HEK293 (cell line): Measurements from ENCODE around the gene LRRN1.

Experiments used
- CTCF ChIA-PET: fragments of 350-600 bp; formaldehyde crosslinking; extraction: SDS; loops from one replicate; lab custom pipeline; 2021; ENCODE audit warnings: antibody characterized with exemption; lab: Yijun Ruan, JAX
- POLR2A ChIA-PET: fragments of 300-600 bp; formaldehyde crosslinking; extraction: SDS; loops from one replicate; lab custom pipeline; 2020; ENCODE audit warnings: antibody characterized with exemption, inconsistent platforms; lab: Yijun Ruan, JAX
- H3K27ac ChIP-seq: fragments of 200-500 bp; sonication (Bioruptor generic); 2 replicates; pipeline ENCODE4 v1.5.1; 2014; ENCODE audit warnings: low read depth, low read length, control low read depth, inconsistent platforms; ENCODE audit errors: extremely low read depth
- H3K36me3 ChIP-seq, 2 experiments: fragments of 200-500 bp in 1 of 2; sonication (Bioruptor generic) in 1 of 2; 1 replicate in 1 of 2; 2 replicates in 1 of 2; pipeline ENCODE4 v1.5.1; 2014 to 2017; ENCODE audit warnings: inconsistent platforms in 2 of 2, low read length in 2 of 2; ENCODE audit not compliant: control insufficient read depth in 2 of 2, insufficient read depth in 1 of 2
- H3K4me1 ChIP-seq: fragments of 200-500 bp; sonication (Bioruptor generic); 2 replicates; pipeline ENCODE4 v1.5.1; 2014; ENCODE audit warnings: mild to moderate bottlenecking, low read length, inconsistent platforms; ENCODE audit not compliant: control insufficient read depth, insufficient read depth
- H3K4me3 ChIP-seq: 2 replicates; pipeline ENCODE4 v1.5.1; 2011; ENCODE audit warnings: low read depth, mild to moderate bottlenecking, control low read depth, low read length, moderate library complexity
- H3K9me3 ChIP-seq: fragments of 200-500 bp; sonication (Bioruptor generic); 2 replicates; pipeline ENCODE4 v1.5.1; 2014; ENCODE audit warnings: low read depth, low read length, inconsistent platforms; ENCODE audit not compliant: control insufficient read depth, insufficient read depth
- BCL11B ChIP-seq: fragments of 450-650 bp; formaldehyde crosslinking; IDR thresholded peaks from 2 replicates; pipeline ENCODE4 v1.5.1; 2016; ENCODE audit warnings: low read depth, missing biosample characterization, missing genetic modification characterization
- EGR2 ChIP-seq: fragments of 450-650 bp; formaldehyde crosslinking; IDR thresholded peaks from 2 replicates; pipeline ENCODE4 v1.5.1; 2016; ENCODE audit warnings: low read depth, missing biosample characterization, missing genetic modification characterization
- GLI4 ChIP-seq: fragments of 450-650 bp; formaldehyde crosslinking; IDR thresholded peaks from 2 replicates; pipeline ENCODE4 v1.5.1; 2016; ENCODE audit warnings: missing biosample characterization, missing genetic modification characterization
- KLF1 ChIP-seq: fragments of 450-650 bp; formaldehyde crosslinking; IDR thresholded peaks from 2 replicates; pipeline ENCODE4 v1.5.1; 2016; ENCODE audit warnings: missing biosample characterization, missing genetic modification characterization
- MYNN ChIP-seq: fragments of 450-650 bp; formaldehyde crosslinking; IDR thresholded peaks from 2 replicates; pipeline ENCODE4 v1.5.1; 2016; ENCODE audit warnings: missing biosample characterization, missing genetic modification characterization, borderline replicate concordance
- TRIM28 ChIP-seq: IDR thresholded peaks from 2 replicates; pipeline ENCODE4 v1.6.1; 2011; ENCODE audit warnings: low read length, control low read depth, borderline replicate concordance
- ZBTB20 ChIP-seq: fragments of 450-650 bp; formaldehyde crosslinking; IDR thresholded peaks from 2 replicates; pipeline ENCODE4 v1.5.1; 2016; ENCODE audit warnings: missing biosample characterization, missing genetic modification characterization
- ZNF132 ChIP-seq: fragments of 450-650 bp; formaldehyde crosslinking; IDR thresholded peaks from 2 replicates; pipeline ENCODE4 v1.5.1; 2017; ENCODE audit warnings: missing biosample characterization, missing genetic modification characterization, borderline replicate concordance
- ZNF138 ChIP-seq: fragments of 450-650 bp; formaldehyde crosslinking; IDR thresholded peaks from 2 replicates; pipeline ENCODE4 v1.5.1; 2016; ENCODE audit warnings: missing biosample characterization, missing genetic modification characterization, borderline replicate concordance
- ZNF211 ChIP-seq: fragments of 450-650 bp; formaldehyde crosslinking; IDR thresholded peaks from 2 replicates; pipeline ENCODE4 v1.5.1; 2016; ENCODE audit warnings: low read depth, missing biosample characterization, missing genetic modification characterization
- ZNF354C ChIP-seq: fragments of 450-650 bp; formaldehyde crosslinking; IDR thresholded peaks from 2 replicates; pipeline ENCODE4 v1.5.1; 2016; ENCODE audit warnings: missing biosample characterization, missing genetic modification characterization, low read depth, borderline replicate concordance
- ZNF391 ChIP-seq: fragments of 450-650 bp; formaldehyde crosslinking; IDR thresholded peaks from 2 replicates; pipeline ENCODE4 v1.5.1; 2016; ENCODE audit warnings: low read depth, missing biosample characterization, missing genetic modification characterization, borderline replicate concordance
- ZNF426 ChIP-seq: fragments of 450-650 bp; formaldehyde crosslinking; IDR thresholded peaks from 2 replicates; pipeline ENCODE4 v1.5.1; 2017; ENCODE audit warnings: missing biosample characterization, missing genetic modification characterization, mild to moderate bottlenecking, inconsistent platforms, moderate library complexity
- ZNF433 ChIP-seq: fragments of 450-650 bp; formaldehyde crosslinking; IDR thresholded peaks from 2 replicates; pipeline ENCODE4 v1.5.1; 2016; ENCODE audit warnings: missing biosample characterization, missing genetic modification characterization, low read depth
- ZNF521 ChIP-seq: fragments of 450-650 bp; formaldehyde crosslinking; IDR thresholded peaks from 2 replicates; pipeline ENCODE4 v1.5.1; 2017; ENCODE audit warnings: missing biosample characterization, mild to moderate bottlenecking, missing genetic modification characterization
- ZNF558 ChIP-seq: fragments of 450-650 bp; formaldehyde crosslinking; IDR thresholded peaks from 2 replicates; pipeline ENCODE4 v1.5.1; 2016; ENCODE audit warnings: missing biosample characterization, missing genetic modification characterization
- ZNF621 ChIP-seq: fragments of 450-650 bp; formaldehyde crosslinking; IDR thresholded peaks from 2 replicates; pipeline ENCODE4 v1.5.1; 2017; ENCODE audit warnings: missing biosample characterization, missing genetic modification characterization
- ZNF658 ChIP-seq: fragments of 450-650 bp; formaldehyde crosslinking; IDR thresholded peaks from 2 replicates; pipeline ENCODE4; 2016; ENCODE audit warnings: missing biosample characterization, missing genetic modification characterization
- ZNF747 ChIP-seq: fragments of 450-650 bp; formaldehyde crosslinking; IDR thresholded peaks from 2 replicates; pipeline ENCODE4 v1.5.1; 2016; ENCODE audit warnings: missing biosample characterization, missing genetic modification characterization
- ZNF776 ChIP-seq: fragments of 450-650 bp; formaldehyde crosslinking; IDR thresholded peaks from 2 replicates; pipeline ENCODE4 v1.5.0; 2017; ENCODE audit warnings: missing biosample characterization, missing genetic modification characterization, borderline replicate concordance
- ZNF792 ChIP-seq: fragments of 450-650 bp; formaldehyde crosslinking; IDR thresholded peaks from 2 replicates; pipeline ENCODE4 v1.5.1; 2016; ENCODE audit warnings: missing biosample characterization, missing genetic modification characterization
- TF ChIP-seq, protein P1 (sequence below): fragments of 450-650 bp; formaldehyde crosslinking; optimal IDR thresholded peaks from 2 replicates; pipeline ENCODE3; 2016; ENCODE audit warnings: missing biosample characterization, mild to moderate bottlenecking, missing genetic modification characterization
- TF ChIP-seq, protein P2 (sequence below): fragments of 450-650 bp; formaldehyde crosslinking; IDR thresholded peaks from 2 replicates; pipeline ENCODE4; 2016; ENCODE audit warnings: missing biosample characterization, missing genetic modification characterization
- TF ChIP-seq, protein P3 (sequence below): fragments of 450-650 bp; formaldehyde crosslinking; IDR thresholded peaks from 2 replicates; pipeline ENCODE4 v1.5.0; 2017; ENCODE audit warnings: missing biosample characterization, missing genetic modification characterization, borderline replicate concordance

LRRN1 gene

DNA sequence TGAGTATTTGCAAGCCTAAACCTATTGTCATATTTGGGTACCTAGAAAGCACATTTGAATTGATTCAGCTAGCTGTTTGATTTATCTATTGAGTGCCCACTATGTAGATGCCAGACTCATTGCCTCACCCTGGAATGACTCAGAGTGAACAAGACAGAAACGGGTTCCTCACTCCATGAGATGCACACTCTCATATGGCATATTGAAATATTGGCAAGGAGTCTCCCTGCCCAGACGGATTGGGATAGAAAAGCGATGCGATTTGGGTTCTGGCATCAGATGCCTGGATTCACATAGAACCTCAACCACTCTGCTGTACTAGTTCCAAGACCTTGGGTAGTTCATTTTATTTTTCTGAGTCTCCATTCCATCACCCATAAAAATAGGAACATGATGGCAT lies 22.5 kb downstream of the LRRN1 start:
- TF ChIP-seq ZNF132 (no peak), TRIM28 (no peak), ZNF776 (tag by site-specific recombination) (no peak), ZNF354C (tag by site-specific recombination) (no peak), ZNF433 (tag by site-specific recombination) (no peak), ZNF558 (tag by site-specific recombination) (no peak), ZNF138 (tag by site-specific recombination) (no peak)
- TF ChIP-seq, protein P1, sequence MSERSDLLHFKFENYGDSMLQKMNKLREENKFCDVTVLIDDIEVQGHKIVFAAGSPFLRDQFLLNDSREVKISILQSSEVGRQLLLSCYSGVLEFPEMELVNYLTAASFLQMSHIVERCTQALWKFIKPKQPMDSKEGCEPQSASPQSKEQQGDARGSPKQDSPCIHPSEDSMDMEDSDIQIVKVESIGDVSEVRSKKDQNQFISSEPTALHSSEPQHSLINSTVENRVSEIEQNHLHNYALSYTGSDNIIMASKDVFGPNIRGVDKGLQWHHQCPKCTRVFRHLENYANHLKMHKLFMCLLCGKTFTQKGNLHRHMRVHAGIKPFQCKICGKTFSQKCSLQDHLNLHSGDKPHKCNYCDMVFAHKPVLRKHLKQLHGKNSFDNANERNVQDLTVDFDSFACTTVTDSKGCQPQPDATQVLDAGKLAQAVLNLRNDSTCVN (tag by site-specific recombination), result no peak
- H3K9me3 ChIP-seq, result no peaks in the 10 kb centered on the region
- no peak overlapping the region for H3K27ac ChIP-seq
- no peaks in the 10 kb centered on the region for H3K4me1 ChIP-seq
- H3K4me3 ChIP-seq, result no peak overlapping the region
- H3K36me3 ChIP-seq, result peaks cover 0 to 3% of the 10 kb centered on the region in 2 experiments; a peak in 1 of 3 replicates
- CTCF ChIA-PET, result no interaction called here
- POLR2A ChIA-PET, result no interaction called here

DNA sequence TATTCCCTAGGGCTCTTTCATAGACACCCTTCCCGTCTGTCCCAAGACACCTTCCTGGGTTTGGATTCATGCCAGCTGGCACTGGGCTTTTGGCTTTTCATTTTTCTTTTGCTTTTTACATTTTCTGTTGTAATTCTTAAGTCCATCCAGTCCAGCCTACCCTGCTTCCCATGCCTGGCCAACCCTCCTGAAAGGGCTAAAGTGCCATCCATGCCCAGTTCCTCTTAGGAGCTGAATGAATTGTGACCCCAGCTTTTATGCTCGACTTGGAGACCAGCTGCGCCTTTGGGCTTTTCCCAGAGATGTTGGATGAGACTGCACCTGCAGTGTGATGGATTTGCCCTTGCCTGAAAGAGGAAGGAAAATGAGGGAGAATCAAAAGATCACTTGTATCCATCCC lies 25.8 kb downstream of the LRRN1 start:
- Histone ChIP-seq H3K4me1 (no peaks in the 10 kb centered on the region), H3K27ac (no peak overlapping the region), H3K4me3 (no peak overlapping the region), H3K36me3 (peaks cover 0 to 3% of the 10 kb centered on the region in 2 experiments; a peak in 1 of 3 replicates), H3K9me3 (no peaks in the 10 kb centered on the region)
- POLR2A ChIA-PET, result no interaction called here
- CTCF ChIA-PET, result interaction anchor here (0.6 kb wide), 1 partner anchor 447 kb away, joined by 3 read pairs; no protein-coding TSS in a partner anchor
- TF ChIP-seq MYNN (tag by site-specific recombination) (no peak), ZNF521 (tag by site-specific recombination) (no peak), ZNF433 (tag by site-specific recombination) (no peak), ZNF621 (no peak), ZBTB20 (tag by site-specific recombination) (no peak)
- TF ChIP-seq, all 188 proteins: peak for 0

DNA sequence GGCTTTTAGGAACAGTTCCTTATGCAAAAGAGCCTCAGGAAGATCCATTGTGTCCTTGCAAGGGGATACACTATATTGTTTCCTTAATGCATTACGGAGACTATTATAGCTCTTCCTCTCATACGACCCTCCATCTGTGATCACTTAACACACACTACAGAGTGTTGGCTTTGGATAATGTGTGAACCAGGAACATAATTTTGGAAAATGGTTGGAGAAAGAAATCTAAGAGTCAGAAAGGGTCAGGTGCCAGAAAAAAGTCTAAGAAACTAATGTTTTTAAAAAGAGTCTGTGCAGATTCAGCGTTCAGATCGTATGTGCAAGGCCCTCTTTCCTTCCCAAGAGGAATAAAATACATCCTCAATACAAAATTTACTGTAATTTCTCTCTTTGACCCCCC lies 27.3 kb downstream of the LRRN1 start:
- POLR2A ChIA-PET, result no interaction called here
- Histone ChIP-seq H3K4me3 (no peak overlapping the region), H3K36me3 (peaks cover 0 to 3% of the 10 kb centered on the region in 2 experiments; a peak in 1 of 3 replicates), H3K27ac (no peak overlapping the region), H3K4me1 (no peaks in the 10 kb centered on the region)
- CTCF ChIA-PET, result no interaction called here
- TF ChIP-seq TRIM28 (no peak), ZNF132 (no peak), ZNF426 (no peak), ZNF391 (tag by site-specific recombination) (no peak), KLF1 (no peak), ZNF211 (tag by site-specific recombination) (no peak), ZNF658 (tag by site-specific recombination) (no peak), ZNF792 (tag by site-specific recombination) (no peak), GLI4 (tag by site-specific recombination) (no peak), BCL11B (no peak), EGR2 (tag by site-specific recombination) (no peak), ZNF747 (tag by site-specific recombination) (no peak), ZNF521 (tag by site-specific recombination) (no peak)
- TF ChIP-seq, protein P2, sequence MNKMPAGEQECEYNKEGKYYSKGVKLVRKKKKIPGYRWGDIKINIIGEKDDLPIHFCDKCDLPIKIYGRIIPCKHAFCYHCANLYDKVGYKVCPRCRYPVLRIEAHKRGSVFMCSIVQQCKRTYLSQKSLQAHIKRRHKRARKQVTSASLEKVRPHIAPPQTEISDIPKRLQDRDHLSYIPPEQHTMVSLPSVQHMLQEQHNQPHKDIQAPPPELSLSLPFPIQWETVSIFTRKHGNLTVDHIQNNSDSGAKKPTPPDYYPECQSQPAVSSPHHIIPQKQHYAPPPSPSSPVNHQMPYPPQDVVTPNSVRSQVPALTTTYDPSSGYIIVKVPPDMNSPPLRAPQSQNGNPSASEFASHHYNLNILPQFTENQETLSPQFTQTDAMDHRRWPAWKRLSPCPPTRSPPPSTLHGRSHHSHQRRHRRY (tag by site-specific recombination), result no peak
- TF ChIP-seq, protein P3, sequence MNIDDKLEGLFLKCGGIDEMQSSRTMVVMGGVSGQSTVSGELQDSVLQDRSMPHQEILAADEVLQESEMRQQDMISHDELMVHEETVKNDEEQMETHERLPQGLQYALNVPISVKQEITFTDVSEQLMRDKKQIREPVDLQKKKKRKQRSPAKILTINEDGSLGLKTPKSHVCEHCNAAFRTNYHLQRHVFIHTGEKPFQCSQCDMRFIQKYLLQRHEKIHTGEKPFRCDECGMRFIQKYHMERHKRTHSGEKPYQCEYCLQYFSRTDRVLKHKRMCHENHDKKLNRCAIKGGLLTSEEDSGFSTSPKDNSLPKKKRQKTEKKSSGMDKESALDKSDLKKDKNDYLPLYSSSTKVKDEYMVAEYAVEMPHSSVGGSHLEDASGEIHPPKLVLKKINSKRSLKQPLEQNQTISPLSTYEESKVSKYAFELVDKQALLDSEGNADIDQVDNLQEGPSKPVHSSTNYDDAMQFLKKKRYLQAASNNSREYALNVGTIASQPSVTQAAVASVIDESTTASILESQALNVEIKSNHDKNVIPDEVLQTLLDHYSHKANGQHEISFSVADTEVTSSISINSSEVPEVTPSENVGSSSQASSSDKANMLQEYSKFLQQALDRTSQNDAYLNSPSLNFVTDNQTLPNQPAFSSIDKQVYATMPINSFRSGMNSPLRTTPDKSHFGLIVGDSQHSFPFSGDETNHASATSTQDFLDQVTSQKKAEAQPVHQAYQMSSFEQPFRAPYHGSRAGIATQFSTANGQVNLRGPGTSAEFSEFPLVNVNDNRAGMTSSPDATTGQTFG, result no peak
- TF ChIP-seq, all 188 proteins: peak for 0
- H3K9me3 ChIP-seq, result no peaks in the 10 kb centered on the region
